Upper lobe of left lung (tissue), 4 donors: Measurements from ENCODE around the gene SHISA7.

Source experiments
- CTCF ChIP-seq, 6 experiments: fragments of 450-650 bp in 4 of 6; fragments of 200-600 bp in 2 of 6; sonication (generic) in 2 of 6; IDR thresholded peaks; one replicate each; pipeline ENCODE4 v1.5.1; 2016 to 2019; ENCODE audit warnings: antibody characterized with exemption in 6 of 6
- EP300 ChIP-seq, 4 donors: sonication (generic); formaldehyde crosslinking; IDR thresholded peaks; one replicate each; pipeline ENCODE4 v1.5.1; 2017; ENCODE audit warnings: antibody characterized with exemption in 4 of 4, control low read depth in 2 of 4
- POLR2A ChIP-seq, 4 donors: fragments of 450-650 bp; IDR thresholded peaks; one replicate each; pipeline ENCODE4 v1.5.1; 2016 to 2017; ENCODE audit warnings: antibody characterized with exemption in 4 of 4, mild to moderate bottlenecking in 2 of 4
- POLR2AphosphoS5 ChIP-seq, 2 donors: sonication (generic); formaldehyde crosslinking; IDR thresholded peaks; one replicate each; pipeline ENCODE4 v1.5.1; 2017; ENCODE audit warnings: antibody characterized with exemption in 2 of 2

GRCh38 chr19:55465460-55466240 lies 22.6 kb upstream of the SHISA7 start:
- TF ChIP-seq EP300 (IDR thresholded peaks at IDR 0.05) (no peak), CTCF (IDR thresholded peaks at IDR 0.05) (no peak), POLR2A (IDR thresholded peaks at IDR 0.05) (no peak), POLR2AphosphoS5 (IDR thresholded peaks at IDR 0.05) (no peak)
